H1 (cell line): Measurements from ENCODE around the gene ZMYM3. TPM values are rescaled to one million over a fixed set of nuclear protein-coding genes. Genes with fewer than 3 reads are reported as not detected.

Experiments used
- CHD7 ChIP-seq: fragments of 300-600 bp; sonication (generic); IDR thresholded peaks from 2 replicates; pipeline ENCODE4 v1.7.1; 2012; ENCODE audit warnings: low read length, moderate library complexity, mild to moderate bottlenecking, inconsistent platforms; ENCODE audit not compliant: insufficient replicate concordance
- CTBP2 ChIP-seq: IDR thresholded peaks from 2 replicates; pipeline ENCODE4 v1.7.0; 2011; ENCODE audit warnings: borderline replicate concordance, mild to moderate bottlenecking, moderate library complexity, mixed read lengths, low read length; ENCODE audit not compliant: insufficient read depth, insufficient read length
- HDAC2 ChIP-seq, 2 experiments: fragments of 300-600 bp in 1 of 2; sonication (generic) in 1 of 2; IDR thresholded peaks; 2 replicates each; pipeline ENCODE4 v1.6.1; 2011 to 2012; ENCODE audit warnings: low read depth in 2 of 2, low read length in 2 of 2, mild to moderate bottlenecking in 2 of 2, moderate library complexity in 2 of 2, borderline replicate concordance in 1 of 2, inconsistent platforms in 1 of 2
- POLR2A ChIP-seq, 2 experiments: IDR thresholded peaks; 1 replicate in 1 of 2; 2 replicates in 1 of 2; pipeline ENCODE4 v1.6.1; 2011; ENCODE audit warnings: low read depth in 2 of 2, low read length in 2 of 2, mild to moderate bottlenecking in 2 of 2; ENCODE audit errors: control extremely low read depth in 1 of 2
- SP1 ChIP-seq: IDR thresholded peaks from 2 replicates; pipeline ENCODE4 v1.6.1; 2011; ENCODE audit warnings: low read depth, low read length
- polyA plus RNA-seq, 7 experiments: library from polyadenylated mRNA; depleted of rRNA in 3 of 7; stranded (reverse) in 5 of 7; unstranded in 2 of 7; fragments of >200 nt in 5 of 7; fragments of 200-250 nt in 2 of 7; gene quantifications; 1 replicate in 5 of 7; 2 replicates in 1 of 7; 4 replicates in 1 of 7; pipeline versions ENCODE4 v1.2.1 to v1.2.3, GENCODE V29; 2011 to 2013; ENCODE audit warnings: missing spikeins in 2 of 7, mixed read lengths in 2 of 7
- total RNA-seq: library from RNA; stranded (reverse); fragmentation: NEBNext Ultra II Directional; extraction: Animal tissue kit (Norgen Biotek cat#: 25700); gene quantifications from 2 replicates; pipeline ENCODE4 v1.2.1, GENCODE V29; 2021

Gene ZMYM3
- total and polyA plus RNA-seq, 2 of the 8 experiments (the other 6 are each of a cell fraction or from before 2014, with no cell fraction given): 56.7 to 82.0 TPM

- no peak for TF ChIP-seq CHD7
- no peak for TF ChIP-seq HDAC2 (IDR thresholded peaks at IDR 0.05; ENCODE audit: borderline replicate concordance in 1 of 2, low read depth in 2 of 2, low read length in 2 of 2)
- no peak for TF ChIP-seq SP1
- TF ChIP-seq POLR2A (IDR thresholded peaks at IDR 0.05; ENCODE audit: control extremely low read depth in 1 of 2, low read depth in 2 of 2, low read length in 2 of 2): no peak
- TF ChIP-seq CTBP2: no peak
Observed at GRCh38 chrX:71291381-71291780, 37.4 kb upstream of the ZMYM3 start (continued).
